Measurements from ENCODE around the gene RBBP5. TPM values are rescaled to one million over a fixed set of nuclear protein-coding genes. Genes with fewer than 3 reads are reported as not detected.

The RBBP5 gene
- total RNA-seq, 2 experiments from 2014 or later, result 18.8 to 21.6 TPM

DNA sequence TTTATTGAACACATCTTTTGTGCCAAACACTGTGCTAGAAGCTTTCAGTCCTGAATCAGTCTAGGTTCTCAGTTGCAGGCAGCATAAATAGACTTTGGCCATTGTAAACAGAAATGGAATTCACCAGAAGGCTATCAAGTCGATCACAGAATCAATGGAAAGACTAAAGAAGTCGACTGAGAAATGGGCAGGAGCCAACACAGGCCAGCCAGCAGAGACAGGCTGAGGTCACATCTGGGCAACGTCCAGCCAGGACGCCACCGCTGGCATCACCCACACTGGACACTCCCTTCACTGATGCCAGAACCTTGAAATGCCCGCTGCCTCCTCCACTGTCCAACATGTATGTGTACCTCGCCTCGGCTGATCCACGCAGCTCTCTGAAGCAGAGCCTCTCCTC lies 84.2 kb downstream of the RBBP5 start:
- no peak for ATAC-seq
- POLR2A ChIA-PET, result no interaction called here
- CTCF ChIA-PET, result interaction anchor here (1.4 to 1.5 kb wide), 2 partner anchors 24 to 219 kb away, joined by 3 to 9 read pairs; no protein-coding TSS in a partner anchor
- intact Hi-C loops (cut with micrococcal nuclease), result no loop called here
- no peak for DNase-seq
- H3K9me3 Mint-ChIP-seq, result no peaks in the 10 kb centered on the region
- no peaks in the 10 kb centered on the region for H3K4me1 Mint-ChIP-seq (ENCODE audit: low read depth)
- no peak overlapping the region for H3K27ac Mint-ChIP-seq
- TF ChIP-seq, protein P1, sequence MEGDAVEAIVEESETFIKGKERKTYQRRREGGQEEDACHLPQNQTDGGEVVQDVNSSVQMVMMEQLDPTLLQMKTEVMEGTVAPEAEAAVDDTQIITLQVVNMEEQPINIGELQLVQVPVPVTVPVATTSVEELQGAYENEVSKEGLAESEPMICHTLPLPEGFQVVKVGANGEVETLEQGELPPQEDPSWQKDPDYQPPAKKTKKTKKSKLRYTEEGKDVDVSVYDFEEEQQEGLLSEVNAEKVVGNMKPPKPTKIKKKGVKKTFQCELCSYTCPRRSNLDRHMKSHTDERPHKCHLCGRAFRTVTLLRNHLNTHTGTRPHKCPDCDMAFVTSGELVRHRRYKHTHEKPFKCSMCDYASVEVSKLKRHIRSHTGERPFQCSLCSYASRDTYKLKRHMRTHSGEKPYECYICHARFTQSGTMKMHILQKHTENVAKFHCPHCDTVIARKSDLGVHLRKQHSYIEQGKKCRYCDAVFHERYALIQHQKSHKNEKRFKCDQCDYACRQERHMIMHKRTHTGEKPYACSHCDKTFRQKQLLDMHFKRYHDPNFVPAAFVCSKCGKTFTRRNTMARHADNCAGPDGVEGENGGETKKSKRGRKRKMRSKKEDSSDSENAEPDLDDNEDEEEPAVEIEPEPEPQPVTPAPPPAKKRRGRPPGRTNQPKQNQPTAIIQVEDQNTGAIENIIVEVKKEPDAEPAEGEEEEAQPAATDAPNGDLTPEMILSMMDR (IDR thresholded peaks at IDR 0.05), result no peak
- H3K27me3 Mint-ChIP-seq, result peaks cover 17% of the 10 kb centered on the region
- no peaks in the 10 kb centered on the region for H3K36me3 Mint-ChIP-seq (ENCODE audit: low read depth)
- H3K4me3 Mint-ChIP-seq, result no peak overlapping the region

Other genes with a start within 250 kb of the RBBP5 start
- gene CNTN2, start 78.8 kb downstream of the RBBP5 start, total RNA-seq, result not detected
- gene TMEM81, start 37.5 kb downstream of the RBBP5 start, total RNA-seq, result 1 to 10 TPM; 2.5 to 2.6 TPM
- gene DSTYK, start 89.7 kb upstream of the RBBP5 start, total RNA-seq, result 10 to 100 TPM; 10.0 to 10.7 TPM
- gene TMCC2, start 106.0 kb upstream of the RBBP5 start, total RNA-seq, result 1 to 10 TPM; 6.6 to 7.1 TPM
- 1 to 10 TPM; 1.9 TPM for gene NUAK2, start 199.8 kb upstream of the RBBP5 start, total RNA-seq
- gene KLHDC8A, start 234.9 kb upstream of the RBBP5 start, total RNA-seq, result not detected